Stimulated activated CD8-positive, alpha-beta memory T cell treated with anti-CD3 and anti-CD28 coated beads, Interleukin-4, amount 100 ng/mL, for 4 hours (primary cell): ENCODE results near the gene PSMB2.
"Not testable (repeated sequence)": the region's sequence is repeated elsewhere in the genome, so short reads cannot be mapped to it uniquely, and the experiment has no call there.

ENCODE experiments used
- DNase-seq, 2 donors: peaks; one replicate each; pipeline ENCODE4 v3.0.0-alpha.2; 2020; ENCODE audit warnings: low read depth in 2 of 2, low spot score in 1 of 2

The PSMB2 gene

GRCh38 chr1:35594005-35594760 is 47.1 kb downstream of the PSMB2 start:
- no peak for DNase-seq

- DNase-seq, result no peak
Measured at GRCh38 chr1:35592991-35593769, 48.1 kb downstream of the PSMB2 start.

- no peak for DNase-seq
Measured at GRCh38 chr1:35591211-35591610, 50.1 kb downstream of the PSMB2 start.

GRCh38 chr1:35590476-35591040 is 50.8 kb downstream of the PSMB2 start:
- DNase-seq, result no peak

- DNase-seq, result no peak
Measured at GRCh38 chr1:35589516-35590427, 51.6 kb downstream of the PSMB2 start.

GRCh38 chr1:35588197-35588910 is 53.0 kb downstream of the PSMB2 start:
- DNase-seq, result no peak

GRCh38 chr1:35587736-35588135 is 53.6 kb downstream of the PSMB2 start:
- no peak for DNase-seq

GRCh38 chr1:35586808-35587207 is 54.5 kb downstream of the PSMB2 start:
- no peak for DNase-seq

- DNase-seq, result not testable (repeated sequence)
Measured at GRCh38 chr1:35585805-35586204, 55.5 kb downstream of the PSMB2 start.

- DNase-seq, result no peak
Measured at GRCh38 chr1:35585281-35585680, 56.0 kb downstream of the PSMB2 start.

GRCh38 chr1:35581621-35582020 is 59.7 kb downstream of the PSMB2 start:
- not testable (repeated sequence) for DNase-seq

- no peak for DNase-seq
Measured at GRCh38 chr1:35580949-35581388, 60.4 kb downstream of the PSMB2 start.

- peak; percentile 25 to 38 for DNase-seq
Measured at GRCh38 chr1:35577071-35577998, 64.0 kb downstream of the PSMB2 start.

GRCh38 chr1:35576766-35577070 is 64.6 kb downstream of the PSMB2 start:
- not testable (repeated sequence) for DNase-seq

GRCh38 chr1:35576061-35576765 is 65.1 kb downstream of the PSMB2 start:
- DNase-seq, result no peak

GRCh38 chr1:35575416-35575958 is 65.8 kb downstream of the PSMB2 start:
- DNase-seq, result no peak

- no peak for DNase-seq
Measured at GRCh38 chr1:35574655-35575415, 66.5 kb downstream of the PSMB2 start.

- DNase-seq, result no peak
Measured at GRCh38 chr1:35574125-35574654, 67.1 kb downstream of the PSMB2 start.
